ENCODE data around the gene PSAP. TPM values are rescaled to one million over a fixed set of nuclear protein-coding genes. Genes with fewer than 3 reads are reported as not detected.
A peak's percentile ranks its signal among the peaks of the same experiment; 100 is the strongest.

PSAP gene
- total RNA-seq, 1 experiment from 2014 or later = 429 TPM

GRCh38 chr10:71840177-71840957 lies 10.7 kb downstream of the PSAP start:
- POLR2A ChIA-PET (ENCODE audit: low non-redundant PET) = interaction anchor here (1.3 kb wide), 1 partner anchor 11 kb away, joined by 6 read pairs; the partner anchor contains the start of gene PSAP
- TF ChIP-seq, protein P1, sequence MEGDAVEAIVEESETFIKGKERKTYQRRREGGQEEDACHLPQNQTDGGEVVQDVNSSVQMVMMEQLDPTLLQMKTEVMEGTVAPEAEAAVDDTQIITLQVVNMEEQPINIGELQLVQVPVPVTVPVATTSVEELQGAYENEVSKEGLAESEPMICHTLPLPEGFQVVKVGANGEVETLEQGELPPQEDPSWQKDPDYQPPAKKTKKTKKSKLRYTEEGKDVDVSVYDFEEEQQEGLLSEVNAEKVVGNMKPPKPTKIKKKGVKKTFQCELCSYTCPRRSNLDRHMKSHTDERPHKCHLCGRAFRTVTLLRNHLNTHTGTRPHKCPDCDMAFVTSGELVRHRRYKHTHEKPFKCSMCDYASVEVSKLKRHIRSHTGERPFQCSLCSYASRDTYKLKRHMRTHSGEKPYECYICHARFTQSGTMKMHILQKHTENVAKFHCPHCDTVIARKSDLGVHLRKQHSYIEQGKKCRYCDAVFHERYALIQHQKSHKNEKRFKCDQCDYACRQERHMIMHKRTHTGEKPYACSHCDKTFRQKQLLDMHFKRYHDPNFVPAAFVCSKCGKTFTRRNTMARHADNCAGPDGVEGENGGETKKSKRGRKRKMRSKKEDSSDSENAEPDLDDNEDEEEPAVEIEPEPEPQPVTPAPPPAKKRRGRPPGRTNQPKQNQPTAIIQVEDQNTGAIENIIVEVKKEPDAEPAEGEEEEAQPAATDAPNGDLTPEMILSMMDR (conservative IDR thresholded peaks at IDR 0.05; ENCODE audit: low read depth, low read length) = no peak
- no peak for TF ChIP-seq EZH2 (IDR thresholded peaks at IDR 0.05; ENCODE audit: borderline replicate concordance, low read depth, low read length, poor library complexity, severe bottlenecking)
- no peak overlapping the region for H3K4me3 ChIP-seq (ENCODE audit: low read depth, low read length, poor library complexity, severe bottlenecking)
- no TSS peak for BruUV-seq (replicated peaks)
- intact Hi-C loops (cut with micrococcal nuclease; ENCODE audit: unreplicated experiment) = no loop called here
- peak; percentile 97 for DNase-seq (ENCODE audit: low spot score)
- H3K36me3 ChIP-seq (ENCODE audit: insufficient read depth, low read length, poor library complexity, severe bottlenecking) = no peaks in the 10 kb centered on the region
- peaks cover 60% of the 10 kb centered on the region for H3K4me1 ChIP-seq (ENCODE audit: insufficient read depth, low read length, poor library complexity, severe bottlenecking)
- H3K27ac ChIP-seq (ENCODE audit: low read depth, low read length, poor library complexity, severe bottlenecking) = no peak overlapping the region
- H3K9me3 ChIP-seq (ENCODE audit: low read depth, low read length, poor library complexity, severe bottlenecking) = no peaks in the 10 kb centered on the region
- CTCF ChIA-PET = interaction anchor here (0.6 kb wide), 2 partner anchors 56 to 515 kb away, joined by 3 read pairs; no protein-coding TSS in a partner anchor
- no peaks in the 10 kb centered on the region for H3K27me3 ChIP-seq (replicated peaks; ENCODE audit: insufficient read depth, low read depth, low read length, poor library complexity)

DNA sequence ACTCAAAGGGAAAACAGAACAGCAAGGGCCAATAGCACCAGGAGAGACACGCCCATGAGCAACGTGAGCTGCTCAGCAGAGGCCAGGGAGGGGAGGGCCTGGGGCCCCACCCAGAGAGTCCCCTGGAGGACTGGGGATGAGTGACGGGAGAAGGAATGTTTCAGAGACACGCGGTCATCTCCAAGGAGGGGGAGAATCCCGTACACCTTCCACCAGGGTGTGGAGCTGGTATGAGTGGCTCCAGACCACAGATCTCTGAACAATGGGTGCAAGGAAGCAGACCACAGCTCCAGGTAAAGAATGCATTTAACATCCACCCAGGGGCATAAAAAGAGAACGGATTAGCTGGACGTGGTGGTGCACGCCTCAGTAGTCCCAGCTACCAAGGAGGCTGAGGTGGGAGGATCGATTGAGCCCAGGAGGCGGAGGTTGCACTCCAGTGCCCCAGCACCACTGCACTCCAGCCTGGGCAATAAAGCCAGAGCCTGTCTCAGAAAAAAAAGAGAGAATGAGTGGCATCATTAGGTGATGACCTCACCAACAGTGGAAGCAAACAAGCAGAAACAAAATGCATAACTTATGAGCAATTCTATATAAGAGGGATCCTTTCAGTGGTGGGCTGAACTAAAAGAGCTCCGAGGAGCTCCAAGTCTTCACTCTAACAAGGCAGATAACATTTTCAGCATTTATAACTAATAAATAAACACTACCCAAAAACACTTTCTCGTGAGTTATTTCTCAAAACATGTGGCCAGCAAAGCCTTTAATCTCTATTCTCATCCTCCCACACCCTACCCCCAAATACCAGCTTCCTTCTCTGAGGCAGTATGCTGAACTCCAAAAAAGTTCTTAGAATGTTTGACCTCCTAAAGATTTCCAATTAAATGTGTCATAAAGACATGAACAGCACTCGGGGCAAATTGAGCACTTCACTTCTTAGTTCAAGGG lies 12.5 kb downstream of the PSAP start:
- H3K4me1 ChIP-seq (ENCODE audit: insufficient read depth, low read length, poor library complexity, severe bottlenecking) = peaks cover 61% of the 10 kb centered on the region

DNA sequence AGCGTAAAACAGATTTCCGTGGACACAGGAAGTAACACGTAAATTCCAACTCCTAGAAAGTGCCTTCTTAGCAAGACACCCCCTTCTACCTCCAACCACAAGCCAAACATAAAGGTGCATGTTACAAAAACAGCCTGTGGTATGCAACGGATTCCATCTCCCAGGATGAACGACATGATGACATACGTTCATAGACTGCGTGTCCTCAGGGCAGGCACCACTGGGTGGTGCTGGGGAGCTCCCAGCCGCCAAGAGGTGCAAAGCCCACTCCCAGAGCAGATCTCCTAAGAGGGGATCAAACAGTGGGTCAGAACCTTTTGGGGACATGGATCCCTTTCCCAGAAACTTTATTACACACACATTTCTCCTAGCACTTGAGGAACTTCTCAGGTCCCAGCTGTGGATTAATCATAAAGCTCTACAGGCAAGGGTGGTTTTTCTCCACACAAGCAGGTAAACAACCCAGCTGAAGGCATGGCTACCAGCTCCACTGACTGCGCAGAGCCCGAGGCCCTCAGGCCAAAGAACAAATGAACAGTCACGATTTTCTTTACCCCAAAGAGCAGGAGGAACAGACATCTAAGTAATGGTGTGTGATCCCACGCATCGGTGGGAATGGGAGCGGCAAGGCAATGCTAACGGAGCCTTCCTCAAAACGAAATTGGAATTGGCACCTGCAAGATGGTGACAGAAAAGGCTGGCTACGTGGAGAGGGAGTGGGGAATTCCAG lies 13.8 kb downstream of the PSAP start:
- no TSS peak for BruUV-seq (replicated peaks)
- ChIA-PET CTCF (interaction anchor here (0.6 to 1.0 kb wide), 3 partner anchors 9 to 65 kb away, joined by 3 to 11 read pairs (median 3); no protein-coding TSS in a partner anchor), POLR2A (ENCODE audit: low non-redundant PET) (no interaction called here)
- Histone ChIP-seq H3K9me3 (ENCODE audit: low read depth, low read length, poor library complexity, severe bottlenecking) (no peaks in the 10 kb centered on the region), H3K4me3 (ENCODE audit: low read depth, low read length, poor library complexity, severe bottlenecking) (no peak overlapping the region), H3K27ac (ENCODE audit: low read depth, low read length, poor library complexity, severe bottlenecking) (peak overlapping the region; percentile 78), H3K4me1 (ENCODE audit: insufficient read depth, low read length, poor library complexity, severe bottlenecking) (peaks cover 61% of the 10 kb centered on the region), H3K27me3 (replicated peaks; ENCODE audit: insufficient read depth, low read depth, low read length, poor library complexity) (no peaks in the 10 kb centered on the region), H3K36me3 (ENCODE audit: insufficient read depth, low read length, poor library complexity, severe bottlenecking) (peaks cover 1% of the 10 kb centered on the region)
- DNase-seq (ENCODE audit: low spot score) = peak; percentile 69
- intact Hi-C loops (cut with micrococcal nuclease; ENCODE audit: unreplicated experiment) = loop anchor here (2.0 kb wide), 1 partner anchor 60 kb away; no protein-coding TSS in a partner anchor
- TF ChIP-seq, protein P1 (conservative IDR thresholded peaks at IDR 0.05; ENCODE audit: low read depth, low read length) = peak; percentile 80
- no peak for TF ChIP-seq EZH2 (IDR thresholded peaks at IDR 0.05; ENCODE audit: borderline replicate concordance, low read depth, low read length, poor library complexity, severe bottlenecking)

More for the DNA sequence above, 12.5 kb downstream of the PSAP start:
- intact Hi-C loops (cut with micrococcal nuclease; ENCODE audit: unreplicated experiment) = no loop called here
- H3K9me3 ChIP-seq (ENCODE audit: low read depth, low read length, poor library complexity, severe bottlenecking) = no peaks in the 10 kb centered on the region
- ChIA-PET POLR2A (ENCODE audit: low non-redundant PET) (no interaction called here), CTCF (interaction anchor here (1.0 kb wide), 2 partner anchors 26 to 58 kb away, joined by 3 to 8 read pairs; no protein-coding TSS in a partner anchor)
- no peak overlapping the region for H3K4me3 ChIP-seq (ENCODE audit: low read depth, low read length, poor library complexity, severe bottlenecking)
- no peaks in the 10 kb centered on the region for H3K36me3 ChIP-seq (ENCODE audit: insufficient read depth, low read length, poor library complexity, severe bottlenecking)
- no peaks in the 10 kb centered on the region for H3K27me3 ChIP-seq (replicated peaks; ENCODE audit: insufficient read depth, low read depth, low read length, poor library complexity)
- no peak for TF ChIP-seq EZH2 (IDR thresholded peaks at IDR 0.05; ENCODE audit: borderline replicate concordance, low read depth, low read length, poor library complexity, severe bottlenecking)
- H3K27ac ChIP-seq (ENCODE audit: low read depth, low read length, poor library complexity, severe bottlenecking) = peak overlapping the region; percentile 78
- DNase-seq (ENCODE audit: low spot score) = no peak
- no TSS peak for BruUV-seq (replicated peaks)
